ENCODE results near the gene TAF1.
"Not testable (repeated sequence)": the region's sequence is repeated elsewhere in the genome, so short reads cannot be mapped to it uniquely, and the experiment has no call there.

TAF1 gene

GRCh38 chrX:71432733-71433132 is 66.6 kb downstream of the TAF1 start:
- no peak for DNase-seq (ENCODE audit: low read depth)

DNA sequence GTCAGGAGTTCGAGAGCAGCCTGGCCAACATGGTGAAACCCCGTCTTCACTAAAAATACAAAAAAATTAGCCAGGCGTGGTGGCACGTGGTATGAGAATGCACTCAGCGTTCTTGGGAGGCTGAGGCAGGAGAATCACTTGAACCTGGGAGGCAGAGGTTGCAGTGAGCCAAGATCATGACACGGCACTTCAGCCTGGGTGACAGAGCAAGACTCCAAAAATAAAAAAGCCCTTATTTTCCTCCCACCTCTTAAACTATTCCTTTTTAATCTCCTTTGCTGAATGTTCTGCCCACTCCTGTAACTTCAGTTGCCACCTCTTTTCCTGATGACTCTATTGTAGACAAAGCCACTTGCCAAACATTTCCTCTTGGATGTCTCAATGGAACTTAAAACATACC is 72.6 kb downstream of the TAF1 start:
- no peak for DNase-seq (ENCODE audit: low read depth)

DNA sequence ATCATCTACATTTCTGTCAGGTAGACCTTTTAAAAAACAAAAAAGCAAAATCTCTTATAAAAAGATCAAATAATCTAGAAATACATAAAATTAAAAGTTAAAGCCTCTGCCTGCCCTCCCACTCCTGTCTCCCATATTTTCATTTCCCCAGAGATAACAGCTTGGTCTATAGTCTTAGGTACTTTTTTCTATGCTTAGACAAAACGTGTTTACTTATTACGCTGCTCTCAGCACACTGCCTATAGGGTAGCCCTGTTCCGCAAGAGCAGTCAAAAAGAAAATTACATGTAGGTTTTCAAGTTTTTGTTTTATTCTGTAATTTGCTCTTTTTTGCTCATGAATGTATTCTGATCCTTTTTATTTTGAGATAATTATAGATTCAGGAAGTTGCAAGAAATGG is 73.3 kb downstream of the TAF1 start:
- no peak for DNase-seq (ENCODE audit: low read depth)

DNA sequence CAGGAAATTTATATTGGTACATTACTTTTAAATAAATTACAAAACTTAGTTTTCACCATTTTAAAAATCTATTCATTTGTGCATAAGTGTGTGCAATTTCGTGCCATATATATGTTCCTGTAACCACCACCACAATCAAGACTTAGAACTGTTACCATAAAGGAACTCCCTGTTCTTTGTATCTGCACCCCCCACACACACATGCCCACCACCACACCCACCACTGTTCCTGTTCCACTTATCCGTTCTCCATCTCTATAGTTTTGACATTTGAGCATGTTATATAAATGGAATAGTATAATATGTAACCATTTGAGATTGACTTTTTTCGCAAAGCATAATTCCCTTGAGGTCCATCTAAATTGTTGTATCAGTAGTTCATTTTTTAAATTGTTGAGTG is 73.7 kb downstream of the TAF1 start:
- DNase-seq (ENCODE audit: low read depth), result no peak

GRCh38 chrX:71440401-71440800 is 74.2 kb downstream of the TAF1 start:
- DNase-seq (ENCODE audit: low read depth), result no peak

DNA sequence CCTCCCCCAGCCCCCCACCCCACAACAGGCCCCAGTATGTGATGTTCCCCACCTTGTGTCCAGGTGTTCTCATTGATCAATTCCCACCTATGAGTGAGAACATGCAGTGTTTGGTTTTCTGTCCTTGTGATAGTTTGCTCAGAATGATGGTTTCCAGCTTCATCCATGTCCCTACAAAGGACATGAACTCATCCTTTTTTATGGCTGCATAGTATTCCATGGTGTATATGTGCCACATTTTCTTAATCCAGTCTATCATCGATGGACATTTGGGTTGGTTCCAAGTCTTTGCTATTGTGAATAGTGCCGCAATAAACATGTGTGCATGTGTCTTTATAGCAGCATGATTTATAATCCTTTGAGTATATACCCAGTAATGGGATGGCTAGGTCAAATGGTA is 75.7 kb downstream of the TAF1 start:
- DNase-seq (ENCODE audit: low read depth), result not testable (repeated sequence)

- DNase-seq (ENCODE audit: low read depth), result no peak
Measured at GRCh38 chrX:71450433-71451106, 84.4 kb downstream of the TAF1 start.

- not testable (repeated sequence) for DNase-seq (ENCODE audit: low read depth)
Measured at GRCh38 chrX:71451518-71451917, 85.4 kb downstream of the TAF1 start.

DNA sequence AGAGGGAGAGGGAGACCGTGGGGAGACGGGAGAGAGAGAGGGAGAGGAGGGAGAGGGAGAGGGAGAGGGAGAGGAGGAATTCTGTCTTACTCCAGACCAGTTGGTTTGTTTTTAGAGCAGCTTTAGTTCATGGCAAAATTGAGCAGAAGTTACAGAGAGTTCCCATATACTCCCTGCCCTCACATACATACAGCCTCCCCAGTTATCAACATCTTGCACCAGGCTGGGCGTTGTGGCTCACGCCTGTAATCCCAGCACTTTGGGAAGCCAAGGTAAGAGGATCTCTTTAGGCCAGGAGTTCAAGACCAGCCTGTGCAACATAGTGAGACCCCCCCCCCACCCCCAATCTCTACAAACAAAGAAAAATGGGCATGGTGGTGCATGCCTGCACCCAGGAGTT is 86.9 kb downstream of the TAF1 start:
- no peak for DNase-seq (ENCODE audit: low read depth)

- no peak for DNase-seq (ENCODE audit: low read depth)
Measured at GRCh38 chrX:71454222-71454621, 88.1 kb downstream of the TAF1 start.

- DNase-seq (ENCODE audit: low read depth), result no peak
Measured at GRCh38 chrX:71458866-71459265, 92.7 kb downstream of the TAF1 start.

- DNase-seq (ENCODE audit: low read depth), result no peak
Measured at GRCh38 chrX:71464968-71465367, 98.8 kb downstream of the TAF1 start.

DNA sequence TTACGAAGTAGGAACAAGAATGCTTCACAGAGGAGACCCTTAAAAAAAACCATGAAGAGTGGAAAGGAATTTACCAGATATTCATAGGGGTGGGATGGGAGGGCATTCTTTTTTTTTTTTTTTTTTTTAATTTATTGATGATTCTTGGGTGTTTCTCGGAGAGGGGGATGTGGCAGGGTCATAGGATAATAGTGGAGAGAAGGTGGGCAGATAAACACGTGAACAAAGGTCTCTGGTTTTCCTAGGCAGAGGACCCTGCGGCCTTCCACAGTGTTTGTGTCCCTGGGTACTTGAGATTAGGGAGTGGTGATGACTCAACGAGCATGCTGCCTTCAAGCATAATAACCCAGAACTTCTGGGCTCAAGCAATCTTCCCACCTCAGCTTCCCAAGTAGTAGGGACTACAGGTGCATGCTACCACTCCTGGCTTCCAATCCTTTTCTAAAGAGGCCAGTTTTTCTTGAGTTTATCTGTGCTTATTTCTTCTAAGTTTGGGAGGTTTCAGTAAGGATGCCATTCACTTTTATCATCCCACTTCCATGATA is 100.9 kb downstream of the TAF1 start:
- DNase-seq (ENCODE audit: low read depth), result no peak

DNA sequence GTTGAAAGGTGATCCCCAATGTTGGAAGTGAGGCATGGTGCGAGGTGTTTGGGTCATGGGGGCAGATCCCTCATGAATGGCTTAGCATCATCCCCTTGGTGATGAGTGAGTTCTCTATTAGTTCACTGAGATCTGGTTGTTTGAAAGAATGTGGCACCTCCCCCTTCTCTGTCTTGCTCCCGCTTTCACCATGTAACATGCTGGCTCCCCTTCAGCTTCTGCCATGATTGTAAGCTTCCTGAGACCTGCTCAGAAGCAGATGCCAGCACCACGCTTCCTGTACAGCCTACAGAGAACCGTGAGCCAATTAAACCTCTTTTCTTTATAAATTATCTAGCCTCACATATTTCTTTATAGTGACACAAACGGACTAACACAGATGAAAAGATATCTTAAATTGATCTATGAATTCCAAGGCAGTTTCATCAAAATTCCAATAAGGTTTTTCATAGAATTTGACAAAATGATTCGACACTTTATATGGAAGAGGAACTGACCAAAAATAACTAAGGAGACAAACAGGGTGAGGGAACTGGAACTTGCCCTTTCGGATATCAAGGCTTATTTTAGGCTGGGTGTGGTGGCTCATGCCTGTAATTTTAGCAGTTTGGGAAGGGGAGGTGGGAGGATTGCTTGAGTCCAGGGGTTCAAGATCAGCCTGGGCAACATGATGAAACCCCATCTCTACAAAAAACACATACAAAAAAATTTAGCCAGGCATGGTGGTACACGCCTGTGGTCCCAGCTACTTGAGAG is 109.8 kb downstream of the TAF1 start:
- DNase-seq (ENCODE audit: low read depth), result no peak

- no peak for DNase-seq (ENCODE audit: low read depth)
Measured at GRCh38 chrX:71482228-71482958, 116.2 kb downstream of the TAF1 start.

GRCh38 chrX:71487814-71488213 is 121.7 kb downstream of the TAF1 start:
- DNase-seq (ENCODE audit: low read depth), result no peak

GRCh38 chrX:71489540-71489939 is 123.4 kb downstream of the TAF1 start:
- DNase-seq (ENCODE audit: low read depth), result no peak

DNA sequence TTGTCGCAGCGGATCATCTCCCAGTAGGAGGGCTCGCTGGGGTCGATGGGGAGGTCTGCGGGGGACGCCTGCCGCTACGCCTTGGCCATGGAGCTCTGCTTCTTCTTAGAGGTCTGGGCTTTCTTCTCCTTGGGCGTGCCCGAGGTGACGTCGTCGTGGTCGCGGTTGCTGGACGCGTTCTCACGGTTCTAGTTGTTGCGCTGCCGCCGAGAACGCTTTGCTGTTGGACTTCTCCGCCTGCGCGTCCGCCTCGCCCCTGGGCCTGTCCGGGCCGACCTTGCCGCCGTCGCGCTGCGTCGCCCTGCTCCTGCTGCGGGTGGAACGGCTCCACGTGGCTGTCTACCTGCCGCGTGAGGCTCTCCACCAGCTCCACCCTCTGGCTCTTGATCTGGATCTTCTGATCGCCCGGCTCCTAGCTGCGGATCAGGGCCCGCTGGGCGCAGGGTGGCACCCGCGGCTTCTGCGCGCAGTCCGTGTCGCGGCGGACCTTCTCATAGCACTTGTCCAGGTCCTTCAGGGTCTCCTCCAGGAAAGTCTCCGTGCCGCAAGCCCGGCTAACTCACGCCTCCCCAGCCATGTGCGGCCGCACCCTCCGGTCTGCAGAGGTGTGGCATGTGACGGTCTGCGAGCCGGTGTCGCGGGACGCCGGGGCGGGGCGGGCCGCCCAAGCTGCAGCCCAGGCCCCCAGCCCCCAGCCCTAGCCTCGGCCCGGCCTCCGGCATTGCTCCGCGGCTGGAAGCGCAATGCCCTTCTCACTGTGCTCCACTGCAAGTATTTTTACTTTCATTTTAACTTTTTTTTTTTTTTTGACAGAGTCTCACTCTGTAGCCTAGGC is 126.3 kb downstream of the TAF1 start:
- peak; percentile 8 for DNase-seq (ENCODE audit: low read depth)

DNA sequence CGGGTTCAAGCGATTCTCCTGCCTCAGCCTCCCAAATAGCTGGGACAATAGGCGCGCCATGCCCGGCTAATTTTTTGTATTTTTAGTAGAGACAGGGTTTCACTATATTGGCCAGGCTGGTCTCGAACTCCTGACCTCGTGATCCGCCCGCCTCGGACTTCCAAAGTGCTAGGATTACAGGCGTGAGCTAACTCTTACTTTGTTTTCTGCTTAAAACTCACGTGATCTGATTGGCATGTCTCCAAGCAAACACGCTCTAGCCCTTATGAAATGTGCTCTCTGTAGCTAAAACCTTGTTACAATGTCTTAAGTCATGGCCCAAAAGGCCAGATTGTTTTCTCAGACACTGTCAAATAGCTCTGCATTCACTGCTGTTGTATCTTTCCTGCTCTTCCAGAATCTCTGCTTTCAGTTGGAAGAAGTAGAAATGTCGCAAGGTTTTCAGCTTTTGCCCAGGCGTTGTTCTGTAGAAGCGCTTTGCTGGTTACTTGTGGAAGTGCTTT is 127.0 kb downstream of the TAF1 start:
- DNase-seq (ENCODE audit: low read depth), result no peak

- DNase-seq (ENCODE audit: low read depth), result not testable (repeated sequence)
Measured at GRCh38 chrX:71495979-71496378, 129.8 kb downstream of the TAF1 start.

GRCh38 chrX:71496476-71496875 is 130.3 kb downstream of the TAF1 start:
- no peak for DNase-seq (ENCODE audit: low read depth)

- not testable (repeated sequence) for DNase-seq (ENCODE audit: low read depth)
Measured at GRCh38 chrX:71502080-71502479, 135.9 kb downstream of the TAF1 start.

All from activated T-cell treated with anti-CD3 and anti-CD28 coated beads for 1 hour (primary cell).